ENCODE measurements around the gene HPD. TPM values are rescaled to one million over a fixed set of nuclear protein-coding genes. Genes with fewer than 3 reads are reported as not detected.

Gene HPD
- total and polyA plus RNA-seq, 12 donors = 1.6 to 13.0 (median 4.0) TPM

- 90 to 91% (median 90%) methylated on average over 18 of the region's 18 CpGs for WGBS, 4 donors
- Histone ChIP-seq H3K27me3 (no peaks in the 10 kb centered on the region), H3K4me3 (no peak overlapping the region), H3K27ac (no peak overlapping the region), H3K4me1 (replicated peaks in 1 of 2) (peaks cover 10% of the 10 kb centered on the region in 2 donors), H3K36me3 (replicated peaks in 1 of 2) (peaks cover 0 to 83% of the 10 kb centered on the region in 2 donors), H3K9me3 (replicated peaks in 1 of 3) (no peaks in the 10 kb centered on the region)
- intact Hi-C loops (cut with DNase I) = loop anchor here in 1 of 2 donors (10.0 kb wide), 1 partner anchor 67 kb away; the partner anchor contains the start of gene PSMD9
- TF ChIP-seq POLR2A (IDR thresholded peaks at IDR 0.05) = no peak
- TF ChIP-seq, protein P1, sequence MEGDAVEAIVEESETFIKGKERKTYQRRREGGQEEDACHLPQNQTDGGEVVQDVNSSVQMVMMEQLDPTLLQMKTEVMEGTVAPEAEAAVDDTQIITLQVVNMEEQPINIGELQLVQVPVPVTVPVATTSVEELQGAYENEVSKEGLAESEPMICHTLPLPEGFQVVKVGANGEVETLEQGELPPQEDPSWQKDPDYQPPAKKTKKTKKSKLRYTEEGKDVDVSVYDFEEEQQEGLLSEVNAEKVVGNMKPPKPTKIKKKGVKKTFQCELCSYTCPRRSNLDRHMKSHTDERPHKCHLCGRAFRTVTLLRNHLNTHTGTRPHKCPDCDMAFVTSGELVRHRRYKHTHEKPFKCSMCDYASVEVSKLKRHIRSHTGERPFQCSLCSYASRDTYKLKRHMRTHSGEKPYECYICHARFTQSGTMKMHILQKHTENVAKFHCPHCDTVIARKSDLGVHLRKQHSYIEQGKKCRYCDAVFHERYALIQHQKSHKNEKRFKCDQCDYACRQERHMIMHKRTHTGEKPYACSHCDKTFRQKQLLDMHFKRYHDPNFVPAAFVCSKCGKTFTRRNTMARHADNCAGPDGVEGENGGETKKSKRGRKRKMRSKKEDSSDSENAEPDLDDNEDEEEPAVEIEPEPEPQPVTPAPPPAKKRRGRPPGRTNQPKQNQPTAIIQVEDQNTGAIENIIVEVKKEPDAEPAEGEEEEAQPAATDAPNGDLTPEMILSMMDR (IDR thresholded peaks at IDR 0.05) = no peak
- no peak for DNase-seq
Measured at GRCh38 chr12:121817648-121818043, 41.0 kb downstream of the HPD start.

GRCh38 chr12:121816925-121817647 lies 41.6 kb downstream of the HPD start:
- Histone ChIP-seq H3K27ac (no peak overlapping the region), H3K27me3 (no peaks in the 10 kb centered on the region), H3K36me3 (replicated peaks in 1 of 2) (peaks cover 0 to 78% of the 10 kb centered on the region in 2 donors), H3K4me1 (replicated peaks in 1 of 2) (peaks cover 12 to 16% of the 10 kb centered on the region in 2 donors), H3K9me3 (replicated peaks in 1 of 3) (no peaks in the 10 kb centered on the region), H3K4me3 (no peak overlapping the region)
- peak in 1 of 7 donors; percentile 10 for DNase-seq
- TF ChIP-seq, protein P1 (IDR thresholded peaks at IDR 0.05) = no peak
- no peak for TF ChIP-seq POLR2A (IDR thresholded peaks at IDR 0.05)
- intact Hi-C loops (cut with DNase I) = loop anchor here in 1 of 2 donors (10.0 kb wide), 1 partner anchor 68 kb away; the partner anchor contains the start of gene PSMD9
- 88 to 95% (median 90%) methylated on average over 38 to 47 of the region's 47 CpGs for WGBS, 4 donors

- DNase-seq = peak in 1 of 7 donors; percentile 14
- Histone ChIP-seq H3K4me1 (replicated peaks in 1 of 2) (peaks cover 21 to 33% of the 10 kb centered on the region in 2 donors), H3K27ac (no peak overlapping the region), H3K36me3 (replicated peaks in 1 of 2) (peaks cover 0 to 68% of the 10 kb centered on the region in 2 donors), H3K27me3 (no peaks in the 10 kb centered on the region), H3K4me3 (no peak overlapping the region), H3K9me3 (replicated peaks in 1 of 3) (no peaks in the 10 kb centered on the region)
- TF ChIP-seq, protein P1 (IDR thresholded peaks at IDR 0.05) = no peak
- TF ChIP-seq POLR2A (IDR thresholded peaks at IDR 0.05) = no peak
- intact Hi-C loops (cut with DNase I) = loop anchor here in 1 of 2 donors (10.0 kb wide), 1 partner anchor 70 kb away; the partner anchor contains the start of gene PSMD9
- 89 to 92% (median 89%) methylated on average over 8 of the region's 8 CpGs for WGBS, 4 donors
Measured at GRCh38 chr12:121815263-121815662, 43.4 kb downstream of the HPD start.

DNA sequence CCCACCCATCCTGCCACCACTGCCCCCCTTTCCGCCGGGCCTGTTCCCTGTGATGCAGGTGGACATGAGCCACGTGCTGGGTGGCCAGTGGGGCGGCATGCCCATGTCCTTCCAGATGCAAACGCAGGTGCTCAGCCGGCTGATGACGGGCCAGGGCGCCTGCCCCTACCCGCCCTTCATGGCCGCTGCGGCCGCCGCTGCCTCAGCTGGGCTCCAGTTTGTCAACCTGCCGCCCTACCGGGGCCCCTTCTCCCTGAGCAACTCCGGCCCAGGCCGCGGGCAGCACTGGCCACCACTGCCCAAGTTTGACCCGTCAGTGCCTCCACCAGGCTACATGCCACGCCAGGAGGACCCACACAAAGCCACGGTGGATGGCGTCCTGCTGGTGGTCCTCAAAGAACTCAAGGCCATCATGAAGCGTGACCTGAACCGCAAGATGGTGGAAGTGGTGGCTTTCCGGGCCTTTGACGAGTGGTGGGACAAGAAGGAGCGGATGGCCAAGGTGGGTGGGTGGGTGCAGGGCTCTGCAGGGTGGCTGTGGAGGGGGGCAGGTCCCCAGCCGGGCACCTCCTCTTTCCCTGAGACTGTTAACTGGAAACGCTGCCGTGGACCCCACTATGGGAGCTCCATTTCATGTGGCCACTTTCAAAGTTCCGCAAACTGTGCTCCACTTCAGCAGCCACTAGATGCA lies 44.1 kb downstream of the HPD start:
- no peaks in the 10 kb centered on the region for H3K9me3 ChIP-seq (replicated peaks in 1 of 3)
- peak in 2 of 7 donors; percentile 14 to 54 for DNase-seq
- H3K4me3 ChIP-seq = no peak overlapping the region
- H3K27ac ChIP-seq = no peak overlapping the region
- no peaks in the 10 kb centered on the region for H3K27me3 ChIP-seq
- no peak for TF ChIP-seq POLR2A (IDR thresholded peaks at IDR 0.05)
- TF ChIP-seq, protein P1 (IDR thresholded peaks at IDR 0.05) = no peak
- H3K36me3 ChIP-seq (replicated peaks in 1 of 2) = peaks cover 0 to 68% of the 10 kb centered on the region in 2 donors
- H3K4me1 ChIP-seq (replicated peaks in 1 of 2) = peaks cover 21 to 36% of the 10 kb centered on the region in 2 donors
- intact Hi-C loops (cut with DNase I) = loop anchor here (5.0 to 10.0 kb wide), 2 partner anchors 70 to 73 kb away; partner anchors contain the start of gene PSMD9 (in 2 of the 2)
- WGBS, 4 donors = 90 to 93% (median 91%) methylated on average over 16 to 31 of the region's 31 CpGs

All from adrenal gland (tissue), 12 donors.